H1 (cell line): ENCODE results near the gene CTSA.

Source experiments
- CREB1 ChIP-seq: IDR thresholded peaks from 2 replicates; pipeline ENCODE4 v1.6.1; 2012; ENCODE audit warnings: inconsistent platforms
- CTCF ChIP-seq, 3 experiments: IDR thresholded peaks; 1 replicate in 2 of 3; 2 replicates in 1 of 3; pipeline versions ENCODE4 v1.5.1 to v1.6.1; 2011; ENCODE audit warnings: low read length in 3 of 3, mild to moderate bottlenecking in 3 of 3, inconsistent platforms in 2 of 3, low read depth in 1 of 3, moderate library complexity in 1 of 3; ENCODE audit not compliant: insufficient read depth in 1 of 3; ENCODE audit errors: control extremely low read depth in 1 of 3
- E2F6 ChIP-seq: IDR thresholded peaks from 2 replicates; pipeline ENCODE4 v1.6.1; 2012; ENCODE audit warnings: inconsistent platforms
- EGR1 ChIP-seq: IDR thresholded peaks from 2 replicates; pipeline ENCODE4 v1.6.1; 2011; ENCODE audit warnings: low read depth, low read length, borderline replicate concordance
- FOSL1 ChIP-seq: IDR thresholded peaks from 2 replicates; pipeline ENCODE4 v1.6.1; 2011; ENCODE audit warnings: mild to moderate bottlenecking, low read depth, low read length, moderate library complexity; ENCODE audit not compliant: insufficient read depth
- GABPA ChIP-seq: IDR thresholded peaks from 2 replicates; pipeline ENCODE4 v1.6.1; 2011; ENCODE audit warnings: mild to moderate bottlenecking, low read length, moderate library complexity, borderline replicate concordance; ENCODE audit not compliant: insufficient read depth
- JUND ChIP-seq: IDR thresholded peaks from 2 replicates; pipeline ENCODE4 v1.6.1; 2011; ENCODE audit warnings: mild to moderate bottlenecking, improper control_type of control experiment, low read length
- MAFK ChIP-seq: IDR thresholded peaks from 2 replicates; pipeline ENCODE4 v1.6.1; 2012; ENCODE audit warnings: low read depth, mild to moderate bottlenecking, improper control_type of control experiment, low read length
- POLR2AphosphoS5 ChIP-seq: IDR thresholded peaks from 2 replicates; pipeline ENCODE4 v1.6.1; 2011; ENCODE audit warnings: low read depth, low read length
- RAD21 ChIP-seq, 2 experiments: IDR thresholded peaks in 1 of 2; conservative IDR thresholded peaks in 1 of 2; 2 replicates each; pipeline ENCODE4 v1.6.1; 2011; ENCODE audit warnings: low read depth in 2 of 2, low read length in 2 of 2, improper control_type of control experiment in 1 of 2, inconsistent platforms in 1 of 2, mild to moderate bottlenecking in 1 of 2, moderate library complexity in 1 of 2
- USF2 ChIP-seq: IDR thresholded peaks from 2 replicates; pipeline ENCODE4 v1.6.1; 2011; ENCODE audit warnings: low read length, improper control_type of control experiment
- YY1 ChIP-seq: IDR thresholded peaks from 2 replicates; pipeline ENCODE4 v1.6.1; 2011; ENCODE audit warnings: low read depth, mild to moderate bottlenecking, low read length
- ZNF274 ChIP-seq: IDR thresholded peaks from 2 replicates; pipeline ENCODE4 v1.7.0; 2012; ENCODE audit warnings: low read length, borderline replicate concordance; ENCODE audit errors: extremely low read depth

GRCh38 chr20:45937765-45938164 is 46.6 kb downstream of the CTSA start:
- TF ChIP-seq CTCF (IDR thresholded peaks at IDR 0.05; ENCODE audit: control extremely low read depth in 1 of 3, insufficient read depth in 1 of 3, low read depth in 1 of 3, low read length in 3 of 3) = no peak
- no peak for TF ChIP-seq CREB1
- no peak for TF ChIP-seq USF2
- no peak for TF ChIP-seq POLR2AphosphoS5
- no peak for TF ChIP-seq ZNF274
- TF ChIP-seq GABPA = no peak
- TF ChIP-seq JUND = no peak
- TF ChIP-seq RAD21 (IDR thresholded peaks at IDR 0.05 in 1 of 2, conservative IDR thresholded peaks at IDR 0.05 in 1 of 2; ENCODE audit: low read depth in 2 of 2, low read length in 2 of 2) = no peak
- TF ChIP-seq FOSL1 = no peak
- TF ChIP-seq EGR1 = no peak
- TF ChIP-seq YY1 = no peak
- TF ChIP-seq MAFK = no peak
- TF ChIP-seq E2F6 = no peak
